Neuronal stem cell (in vitro differentiated cells): ENCODE data around the gene KIF16B.

Experiments used
- DNase-seq: peaks from one replicate; pipeline ENCODE4 v3.0.0-alpha.2; 2013; ENCODE audit warnings: low spot score
- H2AFZ ChIP-seq: one replicate; pipeline ENCODE4 v1.6.1; 2013; ENCODE audit warnings: mild to moderate bottlenecking, low read length, inconsistent platforms
- H2AK5ac ChIP-seq: 2 replicates; pipeline ENCODE4 v1.6.1; 2013; ENCODE audit warnings: low read depth, mild to moderate bottlenecking, inconsistent platforms, low read length, moderate library complexity, mixed read lengths
- H2BK120ac ChIP-seq: 2 replicates; pipeline ENCODE4 v1.6.1; 2013; ENCODE audit warnings: low read depth, mild to moderate bottlenecking, inconsistent platforms, low read length, moderate library complexity, mixed read lengths
- H2BK12ac ChIP-seq: one replicate; pipeline ENCODE4 v1.6.1; 2013; ENCODE audit warnings: low read length, inconsistent platforms
- H2BK15ac ChIP-seq: 2 replicates; pipeline ENCODE4 v1.6.1; 2013; ENCODE audit warnings: mild to moderate bottlenecking, low read length, inconsistent platforms, mixed read lengths
- H2BK5ac ChIP-seq: one replicate; pipeline ENCODE4 v1.6.1; 2013; ENCODE audit warnings: inconsistent platforms, mild to moderate bottlenecking, low read length, moderate library complexity
- H3K14ac ChIP-seq: one replicate; pipeline ENCODE4 v1.6.1; 2013; ENCODE audit warnings: low read length, inconsistent platforms
- H3K18ac ChIP-seq: 2 replicates; pipeline ENCODE4 v1.6.1; 2013; ENCODE audit warnings: low read length, inconsistent platforms
- H3K23ac ChIP-seq: 2 replicates; pipeline ENCODE4 v1.6.1; 2013; ENCODE audit warnings: low read depth, mild to moderate bottlenecking, mixed read lengths, low read length, inconsistent platforms; ENCODE audit not compliant: poor library complexity
- H3K27ac ChIP-seq: replicated peaks from 3 replicates; pipeline ENCODE4 v1.5.1; 2013; ENCODE audit warnings: low read length, inconsistent platforms
- H3K27me3 ChIP-seq, 3 experiments: 2 replicates each; pipeline ENCODE4 v1.6.1; 2013; ENCODE audit warnings: low read length in 3 of 3, mild to moderate bottlenecking in 2 of 3, inconsistent platforms in 1 of 3, low read depth in 1 of 3, mixed read lengths in 1 of 3, moderate library complexity in 1 of 3; ENCODE audit not compliant: control insufficient read depth in 3 of 3, insufficient read depth in 3 of 3
- H3K36me3 ChIP-seq, 2 donors: replicated peaks in 1 of 2; 2 replicates each; pipeline ENCODE4 v1.6.1; 2013; ENCODE audit warnings: low read length in 2 of 2; ENCODE audit not compliant: control insufficient read depth in 2 of 2, insufficient read depth in 2 of 2
- H3K4ac ChIP-seq: 2 replicates; pipeline ENCODE4 v1.6.1; 2013; ENCODE audit warnings: inconsistent platforms, mild to moderate bottlenecking, low read length, moderate library complexity
- H3K4me1 ChIP-seq, 2 donors: 1 replicate in 1 of 2; 2 replicates in 1 of 2; pipeline ENCODE4 v1.6.1; 2013; ENCODE audit warnings: low read length in 2 of 2, low read depth in 1 of 2; ENCODE audit not compliant: control insufficient read depth in 2 of 2, insufficient read depth in 1 of 2
- H3K4me2 ChIP-seq: one replicate; pipeline ENCODE4 v1.6.1; 2013; ENCODE audit warnings: mild to moderate bottlenecking, low read length, inconsistent platforms; ENCODE audit not compliant: insufficient read depth, poor library complexity, severe bottlenecking
- H3K4me3 ChIP-seq, 2 donors: 2 replicates each; pipeline ENCODE4 v1.5.1; 2013; ENCODE audit warnings: low read length in 2 of 2, mild to moderate bottlenecking in 2 of 2, inconsistent platforms in 1 of 2, moderate library complexity in 1 of 2
- H3K79me1 ChIP-seq: one replicate; pipeline ENCODE4 v1.6.1; 2013; ENCODE audit warnings: low read depth, mild to moderate bottlenecking, inconsistent platforms, low read length, moderate library complexity
- H3K9ac ChIP-seq: one replicate; pipeline ENCODE4 v1.6.1; 2013; ENCODE audit warnings: mild to moderate bottlenecking, low read depth, low read length, inconsistent platforms; ENCODE audit not compliant: poor library complexity
- H3K9me3 ChIP-seq, 2 donors: replicated peaks in 1 of 2; 2 replicates each; pipeline versions ENCODE3 to v1.6.1; 2013; ENCODE audit warnings: low read length in 2 of 2, mild to moderate bottlenecking in 2 of 2, inconsistent platforms in 1 of 2, low read depth in 1 of 2, mixed read lengths in 1 of 2, moderate library complexity in 1 of 2; ENCODE audit not compliant: control insufficient read depth in 2 of 2, insufficient read depth in 1 of 2
- H4K8ac ChIP-seq: one replicate; pipeline ENCODE4 v1.6.1; 2013; ENCODE audit warnings: low read depth, mild to moderate bottlenecking, inconsistent platforms, low read length, moderate library complexity
- H4K91ac ChIP-seq: one replicate; pipeline ENCODE4 v1.6.1; 2013; ENCODE audit warnings: low read length, low read depth, mild to moderate bottlenecking, inconsistent platforms; ENCODE audit not compliant: poor library complexity
- WGBS, 2 donors: extraction: QIAGEN DNeasy Blood & Tissue Kit; methylation state at CpG; one replicate each; pipeline ENCODE4 v1.1.7; 2013; ENCODE audit warnings: missing lambda C conversion rate in 2 of 2, mixed read lengths in 1 of 2; ENCODE audit not compliant: insufficient read length in 2 of 2, insufficient replicate concordance in 1 of 2; ENCODE audit errors: extremely low coverage in 2 of 2; 5-methylcytosine and 5-hydroxymethylcytosine counted together

The KIF16B gene

GRCh38 chr20:16451001-16451400, 122.2 kb downstream of the KIF16B start:
- no peak overlapping the region for H3K4me2 ChIP-seq
- H4K91ac ChIP-seq, result no peak overlapping the region
- H2AFZ ChIP-seq, result no peak overlapping the region
- WGBS, 2 donors, result no CpG with 5 or more reads among the region's 8 CpGs
- no peak overlapping the region for H2BK15ac ChIP-seq
- no peaks in the 10 kb centered on the region for H3K27me3 ChIP-seq
- H3K18ac ChIP-seq, result no peak overlapping the region
- no peak overlapping the region for H2BK12ac ChIP-seq
- H3K4me1 ChIP-seq, result no peaks in the 10 kb centered on the region
- no peaks in the 10 kb centered on the region for H3K79me1 ChIP-seq
- no peaks in the 10 kb centered on the region for H3K9me3 ChIP-seq
- H4K8ac ChIP-seq, result no peak overlapping the region
- no peaks in the 10 kb centered on the region for H3K36me3 ChIP-seq
- H2BK5ac ChIP-seq, result no peak overlapping the region
- no peak for DNase-seq
- H3K9ac ChIP-seq, result no peak overlapping the region
- no peak overlapping the region for H3K4ac ChIP-seq
- H2BK120ac ChIP-seq, result no peak overlapping the region
- H3K4me3 ChIP-seq, result no peak overlapping the region
- no peak overlapping the region for H3K23ac ChIP-seq
- H3K27ac ChIP-seq, result no peak overlapping the region
- H3K14ac ChIP-seq, result no peak overlapping the region
- H2AK5ac ChIP-seq, result no peak overlapping the region

GRCh38 chr20:16446991-16447390, 126.3 kb downstream of the KIF16B start:
- no peak overlapping the region for H3K14ac ChIP-seq
- no peaks in the 10 kb centered on the region for H3K27me3 ChIP-seq
- H3K4me2 ChIP-seq, result no peak overlapping the region
- H2AK5ac ChIP-seq, result no peak overlapping the region
- no peaks in the 10 kb centered on the region for H3K9me3 ChIP-seq
- no peak overlapping the region for H2AFZ ChIP-seq
- H2BK120ac ChIP-seq, result no peak overlapping the region
- H4K91ac ChIP-seq, result no peak overlapping the region
- WGBS, 2 donors, result no CpG with 5 or more reads among the region's 3 CpGs
- H3K9ac ChIP-seq, result no peak overlapping the region
- no peaks in the 10 kb centered on the region for H3K36me3 ChIP-seq
- no peaks in the 10 kb centered on the region for H3K79me1 ChIP-seq
- no peak overlapping the region for H3K23ac ChIP-seq
- H3K4me3 ChIP-seq, result no peak overlapping the region
- no peak overlapping the region for H2BK5ac ChIP-seq
- no peak overlapping the region for H3K18ac ChIP-seq
- H3K4me1 ChIP-seq, result peaks cover 0 to 2% of the 10 kb centered on the region in 2 donors
- H2BK15ac ChIP-seq, result no peak overlapping the region
- no peak overlapping the region for H3K4ac ChIP-seq
- DNase-seq, result no peak
- H2BK12ac ChIP-seq, result no peak overlapping the region
- no peak overlapping the region for H3K27ac ChIP-seq
- H4K8ac ChIP-seq, result no peak overlapping the region

DNA sequence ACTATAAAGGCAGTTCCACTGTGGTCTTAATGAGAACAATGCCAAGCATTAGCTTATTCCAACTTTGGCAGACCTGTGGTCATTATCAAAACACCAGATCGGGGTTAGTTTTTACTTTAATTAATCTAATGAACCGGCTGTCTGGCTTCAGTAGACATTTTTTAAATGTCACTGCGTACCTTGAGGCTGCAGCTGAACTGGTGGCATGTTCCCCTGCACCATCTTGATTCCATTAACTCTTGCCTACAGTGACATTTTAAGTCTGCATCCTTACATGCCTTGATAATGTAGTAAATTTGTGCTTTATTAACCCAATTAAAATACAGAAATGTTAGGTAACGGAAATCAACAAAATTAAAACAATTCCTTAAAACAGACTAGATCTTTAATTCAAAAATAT, 127.0 kb downstream of the KIF16B start:
- H2AK5ac ChIP-seq, result no peak overlapping the region

DNA sequence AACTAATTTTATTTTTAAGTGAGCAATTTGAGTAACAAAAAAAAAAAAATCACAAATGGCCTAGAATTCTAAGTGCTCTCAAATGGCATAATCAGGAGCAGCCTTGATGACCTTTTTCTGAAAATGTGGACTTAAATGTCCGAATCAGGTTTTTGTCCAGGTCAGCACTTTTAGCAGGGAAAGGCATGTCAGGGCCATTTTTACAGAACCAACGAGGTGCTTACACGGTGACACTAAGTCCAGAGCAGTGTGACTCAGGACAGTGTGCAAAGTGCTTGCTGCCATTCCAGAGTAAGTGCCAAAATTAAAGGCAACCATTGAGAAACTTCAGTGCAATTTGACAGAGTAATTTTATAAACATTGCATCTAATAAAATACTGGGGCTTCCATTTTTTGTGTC, 127.8 kb downstream of the KIF16B start:
- Histone ChIP-seq H3K27ac (no peak overlapping the region), H2BK15ac (no peak overlapping the region), H2BK12ac (no peak overlapping the region), H2BK5ac (no peak overlapping the region), H3K9ac (no peak overlapping the region), H2BK120ac (no peak overlapping the region), H3K4ac (no peak overlapping the region), H3K9me3 (no peaks in the 10 kb centered on the region), H3K79me1 (no peaks in the 10 kb centered on the region), H4K8ac (no peak overlapping the region), H3K4me1 (peaks cover 0 to 2% of the 10 kb centered on the region in 2 donors), H3K14ac (no peak overlapping the region), H2AK5ac (no peak overlapping the region), H3K23ac (no peak overlapping the region), H3K36me3 (no peaks in the 10 kb centered on the region), H3K27me3 (no peaks in the 10 kb centered on the region), H2AFZ (no peak overlapping the region), H3K4me3 (no peak overlapping the region), H3K18ac (no peak overlapping the region), H4K91ac (no peak overlapping the region), H3K4me2 (no peak overlapping the region)
- DNase-seq, result no peak
- WGBS, 2 donors, result no CpG with 5 or more reads among the region's 3 CpGs

More for the DNA sequence above, 127.0 kb downstream of the KIF16B start:
- Histone ChIP-seq H3K9me3 (no peaks in the 10 kb centered on the region), H3K14ac (no peak overlapping the region), H3K27me3 (no peaks in the 10 kb centered on the region), H3K79me1 (no peaks in the 10 kb centered on the region), H3K18ac (no peak overlapping the region), H2BK15ac (no peak overlapping the region), H3K4ac (no peak overlapping the region), H3K4me2 (no peak overlapping the region), H3K4me3 (no peak overlapping the region), H2AFZ (no peak overlapping the region), H3K27ac (no peak overlapping the region), H3K4me1 (peaks cover 0 to 2% of the 10 kb centered on the region in 2 donors), H2BK5ac (no peak overlapping the region), H4K91ac (no peak overlapping the region), H3K36me3 (no peaks in the 10 kb centered on the region), H3K9ac (no peak overlapping the region), H2BK12ac (no peak overlapping the region), H4K8ac (no peak overlapping the region), H3K23ac (no peak overlapping the region), H2BK120ac (no peak overlapping the region)
- DNase-seq, result no peak
- WGBS, 2 donors, result no CpG with 5 or more reads among the region's 4 CpGs
